HepG2 (cell line): ENCODE results near the gene RIPK1. TPM values are rescaled to one million over a fixed set of nuclear protein-coding genes. Genes with fewer than 3 reads are reported as not detected.
A peak's percentile ranks its signal among the peaks of the same experiment; 100 is the strongest.

Experiments used
- DDIT3 ChIP-seq: sonication (generic); formaldehyde crosslinking; IDR thresholded peaks from 2 replicates; pipeline ENCODE4 v1.4.0; 2020; ENCODE audit warnings: mild to moderate bottlenecking, missing genetic modification reagents
- DR1 ChIP-seq: sonication (generic); formaldehyde crosslinking; IDR thresholded peaks from 2 replicates; pipeline ENCODE4 v1.8.0; 2021; ENCODE audit warnings: mild to moderate bottlenecking, missing genetic modification reagents, inconsistent platforms
- IRX3 ChIP-seq: sonication (generic); formaldehyde crosslinking; IDR thresholded peaks from 2 replicates; pipeline ENCODE4 v1.8.1; 2023; ENCODE audit warnings: mild to moderate bottlenecking, low read depth, missing genetic modification reagents, borderline replicate concordance
- JDP2 ChIP-seq: sonication (generic); formaldehyde crosslinking; IDR thresholded peaks from 2 replicates; pipeline ENCODE4 v1.8.1; 2022; ENCODE audit warnings: missing genetic modification reagents, borderline replicate concordance
- KDM6A ChIP-seq: IDR thresholded peaks from 2 replicates; pipeline ENCODE4 v1.6.1; 2016; ENCODE audit warnings: low read depth
- NCOA1 ChIP-seq: sonication (generic); formaldehyde crosslinking; IDR thresholded peaks from 2 replicates; pipeline ENCODE4 v1.9.0; 2021; ENCODE audit warnings: missing genetic modification reagents
- POLR2AphosphoS5 ChIP-seq: IDR thresholded peaks from 2 replicates; pipeline ENCODE4 v1.6.1; 2012; ENCODE audit warnings: low read depth, low read length
- PREB ChIP-seq: sonication (generic); formaldehyde crosslinking; IDR thresholded peaks from 2 replicates; pipeline ENCODE4 v1.4.0; 2020; ENCODE audit warnings: missing genetic modification reagents
- SAFB2 ChIP-seq: sonication (generic); formaldehyde crosslinking; IDR thresholded peaks from 2 replicates; pipeline ENCODE4 v1.5.1; 2020; ENCODE audit warnings: missing genetic modification reagents, low read depth, mild to moderate bottlenecking, borderline replicate concordance
- SETDB1 ChIP-seq: sonication (generic); formaldehyde crosslinking; IDR thresholded peaks from 2 replicates; pipeline ENCODE4 v1.5.1; 2020; ENCODE audit warnings: missing genetic modification reagents, mild to moderate bottlenecking, borderline replicate concordance
- STAT5B ChIP-seq: sonication (generic); formaldehyde crosslinking; IDR thresholded peaks from 2 replicates; pipeline ENCODE4 v1.4.0; 2020; ENCODE audit warnings: missing genetic modification reagents
- ZFYVE20 ChIP-seq: sonication (generic); formaldehyde crosslinking; IDR thresholded peaks from 2 replicates; pipeline ENCODE4 v1.8.0; 2023; ENCODE audit warnings: low read depth, mild to moderate bottlenecking, moderate library complexity, missing genetic modification reagents, borderline replicate concordance
- ZNF142 ChIP-seq: sonication (generic); formaldehyde crosslinking; IDR thresholded peaks from 2 replicates; pipeline ENCODE4 v1.4.0; 2020; ENCODE audit warnings: missing genetic modification reagents
- ZNF484 ChIP-seq: sonication (generic); formaldehyde crosslinking; IDR thresholded peaks from 2 replicates; pipeline ENCODE4 v1.5.1; 2020; ENCODE audit warnings: mild to moderate bottlenecking, low read depth, missing genetic modification reagents, borderline replicate concordance
- ZNF737 ChIP-seq: sonication (generic); formaldehyde crosslinking; IDR thresholded peaks from 2 replicates; pipeline ENCODE4 v1.5.0; 2020; ENCODE audit warnings: missing genetic modification reagents, mild to moderate bottlenecking, borderline replicate concordance
- ZNF761 ChIP-seq: sonication (generic); formaldehyde crosslinking; conservative IDR thresholded peaks from 2 replicates; pipeline ENCODE4 v1.4.0; 2020; ENCODE audit warnings: mild to moderate bottlenecking, missing genetic modification reagents
- ZNF792 ChIP-seq: IDR thresholded peaks from 2 replicates; pipeline ENCODE4 v1.6.1; 2016
- ZNF850 ChIP-seq: sonication (generic); formaldehyde crosslinking; conservative IDR thresholded peaks from 2 replicates; pipeline ENCODE4 v1.9.0; 2021; ENCODE audit warnings: mild to moderate bottlenecking, missing genetic modification reagents
- ZSCAN25 ChIP-seq: sonication (generic); formaldehyde crosslinking; IDR thresholded peaks from 2 replicates; pipeline ENCODE4 v1.8.0; 2022; ENCODE audit warnings: mild to moderate bottlenecking, missing genetic modification reagents
- ZSCAN30 ChIP-seq: sonication (generic); formaldehyde crosslinking; IDR thresholded peaks from 2 replicates; pipeline ENCODE4 v1.5.0; 2020; ENCODE audit warnings: mild to moderate bottlenecking, missing genetic modification reagents
- polyA plus RNA-seq, 8 experiments: library from polyadenylated mRNA; depleted of rRNA in 3 of 8; stranded (reverse) in 7 of 8; unstranded in 1 of 8; fragments of >200 nt; fragmentation: Illumina TruSeq in 4 of 8; extraction: Trizol in 4 of 8; gene quantifications; 2 replicates each; pipeline versions ENCODE4 v1.2.1 to v1.2.3, GENCODE V29; 2011 to 2016; ENCODE audit warnings: low read depth in 4 of 8, missing spikeins in 1 of 8, mixed read lengths in 1 of 8; ENCODE audit not compliant: insufficient read depth in 1 of 8
- total RNA-seq, 5 experiments: library from RNA; depleted of rRNA; stranded (reverse); fragments of >200 nt; fragmentation: Illumina TruSeq; extraction: Trizol; gene quantifications; 2 replicates each; pipeline ENCODE4 v1.2.3, GENCODE V29; 2016; ENCODE audit warnings: low read depth in 1 of 5
- TF ChIP-seq, protein P1 (sequence below): IDR thresholded peaks from 2 replicates; pipeline ENCODE4 v1.6.1; 2016; ENCODE audit warnings: missing compliant biosample characterization, missing genetic modification reagents, borderline replicate concordance

RIPK1 gene
- total and polyA plus RNA-seq, 2 of the 13 experiments (the other 11 are each of a cell fraction or from before 2014, with no cell fraction given) = 9.0 to 10.3 TPM

DNA sequence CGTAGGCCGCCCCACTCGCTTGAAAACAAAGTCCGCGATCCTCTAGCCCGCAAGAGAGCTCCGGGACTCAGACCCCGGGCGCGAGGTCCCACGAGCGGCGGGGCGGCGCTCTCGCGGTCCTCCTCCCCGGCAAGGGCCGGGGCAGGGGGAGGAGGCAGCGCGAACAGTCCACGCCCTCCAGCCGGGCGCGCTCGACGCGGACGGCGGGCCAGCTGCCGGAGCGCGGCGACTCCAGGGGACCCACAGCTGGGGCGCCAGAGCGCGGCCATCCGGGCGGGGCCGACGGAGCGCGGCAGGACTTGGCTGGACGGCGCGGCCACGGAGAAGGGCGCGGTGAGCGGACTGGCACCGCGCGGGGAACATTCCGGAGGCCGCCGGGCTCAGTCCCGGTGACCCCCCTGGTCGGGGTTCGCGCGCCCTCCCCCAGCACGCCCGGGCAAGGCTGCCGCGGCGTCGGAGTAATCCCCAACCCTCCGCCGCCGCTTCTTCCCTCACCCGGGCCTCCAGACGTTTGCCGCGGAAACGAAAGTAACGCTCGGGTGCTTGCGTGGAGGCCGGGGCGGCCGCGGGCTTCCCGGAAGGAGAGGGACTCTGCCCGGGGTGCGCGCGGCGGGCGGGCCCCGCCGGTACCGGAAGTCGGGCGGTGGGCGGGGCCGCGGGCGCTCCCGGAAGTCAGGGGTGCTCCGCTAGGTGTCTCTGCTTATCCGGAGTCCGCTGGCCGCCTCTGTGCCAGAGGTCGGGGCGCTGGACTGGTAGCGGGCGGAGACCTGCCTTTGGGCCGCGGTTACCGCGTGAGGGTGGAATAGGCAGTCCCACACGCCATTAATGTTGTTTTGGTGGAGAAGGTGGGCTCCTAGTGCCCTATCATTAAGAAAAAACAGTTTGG, at the start of gene RIPK1 (continued):
- TF ChIP-seq, protein P1, sequence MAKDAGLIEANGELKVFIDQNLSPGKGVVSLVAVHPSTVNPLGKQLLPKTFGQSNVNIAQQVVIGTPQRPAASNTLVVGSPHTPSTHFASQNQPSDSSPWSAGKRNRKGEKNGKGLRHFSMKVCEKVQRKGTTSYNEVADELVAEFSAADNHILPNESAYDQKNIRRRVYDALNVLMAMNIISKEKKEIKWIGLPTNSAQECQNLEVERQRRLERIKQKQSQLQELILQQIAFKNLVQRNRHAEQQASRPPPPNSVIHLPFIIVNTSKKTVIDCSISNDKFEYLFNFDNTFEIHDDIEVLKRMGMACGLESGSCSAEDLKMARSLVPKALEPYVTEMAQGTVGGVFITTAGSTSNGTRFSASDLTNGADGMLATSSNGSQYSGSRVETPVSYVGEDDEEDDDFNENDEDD (CRISPR knock-in tag) = no peak
- TF ChIP-seq SAFB2 = peak; percentile 97
- TF ChIP-seq KDM6A (CRISPR knock-in tag) = no peak
- no peak for TF ChIP-seq ZFYVE20 (CRISPR knock-in tag)
- peak; percentile 2; the same call in 1 of the 2 replicates for TF ChIP-seq ZNF761 (CRISPR knock-in tag)
- peak; percentile 90 for TF ChIP-seq POLR2AphosphoS5
- TF ChIP-seq IRX3 (CRISPR knock-in tag) = peak; percentile 64
- no peak for TF ChIP-seq ZSCAN30 (CRISPR knock-in tag)
- no peak for TF ChIP-seq JDP2 (CRISPR knock-in tag)
- no peak for TF ChIP-seq PREB (CRISPR knock-in tag)
- TF ChIP-seq ZNF792 (CRISPR knock-in tag) = no peak; the same call in 1 of the 2 replicates
- peak; percentile 91; the same call in 1 of the 2 replicates for TF ChIP-seq ZNF850 (CRISPR knock-in tag)
- no peak for TF ChIP-seq ZNF737 (CRISPR knock-in tag)
- peak; percentile 81 for TF ChIP-seq ZSCAN25 (CRISPR knock-in tag)
- no peak for TF ChIP-seq ZNF484 (CRISPR knock-in tag)
- TF ChIP-seq NCOA1 (CRISPR knock-in tag) = peak; percentile 35; the same call in 1 of the 2 replicates
- peak; percentile 79 for TF ChIP-seq DR1 (CRISPR knock-in tag)
- peak; percentile 97 for TF ChIP-seq ZNF142 (CRISPR knock-in tag)
- no peak for TF ChIP-seq SETDB1 (CRISPR knock-in tag)
- TF ChIP-seq DDIT3 = no peak
- no peak for TF ChIP-seq STAT5B (CRISPR knock-in tag)
